Activated T-cell treated with anti-CD3 and anti-CD28 coated beads, Interleukin-2, amount 50 U/mL, for 24 hours (primary cell): ENCODE data around the gene GIMAP4.
"Not testable (repeated sequence)": the region's sequence is repeated elsewhere in the genome, so short reads cannot be mapped to it uniquely, and the experiment has no call there.

Experiments
- DNase-seq: peaks from one replicate; pipeline ENCODE4 v3.0.0-alpha.2; 2020
- H3K27ac Mint-ChIP-seq: 2 replicates; pipeline ENCODE4 v1.8.0; 2020; ENCODE audit warnings: mild to moderate bottlenecking, mixed read lengths
- H3K27me3 Mint-ChIP-seq: 2 replicates; pipeline ENCODE4 v1.8.0; 2020; ENCODE audit warnings: mixed read lengths
- H3K36me3 Mint-ChIP-seq: 2 replicates; pipeline ENCODE4 v1.8.0; 2020; ENCODE audit warnings: low read depth, mixed read lengths
- H3K4me1 Mint-ChIP-seq: 2 replicates; pipeline ENCODE4 v1.8.0; 2020; ENCODE audit warnings: low read depth, mixed read lengths
- H3K4me3 Mint-ChIP-seq: 2 replicates; pipeline ENCODE4 v1.8.0; 2020; ENCODE audit warnings: mild to moderate bottlenecking, moderate library complexity, mixed read lengths
- H3K9me3 Mint-ChIP-seq: 2 replicates; pipeline ENCODE4 v1.8.0; 2020; ENCODE audit warnings: mixed read lengths

GIMAP4 gene

DNA sequence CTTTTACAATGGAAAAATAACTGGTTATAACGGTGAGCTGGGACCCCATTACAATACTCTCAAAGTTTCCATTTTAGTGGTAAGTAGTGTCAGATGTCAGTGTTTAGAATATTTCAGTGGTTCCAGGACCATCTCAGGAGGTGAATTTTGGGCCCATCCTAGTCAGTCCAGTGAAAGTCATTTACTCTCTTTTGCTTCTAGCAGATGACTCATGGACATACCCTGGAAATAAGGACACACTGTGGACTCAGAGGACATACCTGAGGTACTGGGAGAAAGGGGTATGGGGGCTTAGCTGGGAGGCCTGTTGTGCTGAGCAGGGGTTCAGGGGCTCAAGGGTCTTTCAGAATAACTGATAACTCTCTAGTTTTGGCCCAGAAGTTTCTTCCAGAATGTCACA, 618 bp upstream of the GIMAP4 start:
- no peaks in the 10 kb centered on the region for H3K27me3 Mint-ChIP-seq
- peak overlapping the region; percentile 84 for H3K4me3 Mint-ChIP-seq
- H3K9me3 Mint-ChIP-seq, result peaks cover 16% of the 10 kb centered on the region
- H3K4me1 Mint-ChIP-seq, result peaks cover 85% of the 10 kb centered on the region
- H3K27ac Mint-ChIP-seq, result peak overlapping the region; percentile 94
- H3K36me3 Mint-ChIP-seq, result peaks cover 42% of the 10 kb centered on the region
- no peak for DNase-seq

DNA sequence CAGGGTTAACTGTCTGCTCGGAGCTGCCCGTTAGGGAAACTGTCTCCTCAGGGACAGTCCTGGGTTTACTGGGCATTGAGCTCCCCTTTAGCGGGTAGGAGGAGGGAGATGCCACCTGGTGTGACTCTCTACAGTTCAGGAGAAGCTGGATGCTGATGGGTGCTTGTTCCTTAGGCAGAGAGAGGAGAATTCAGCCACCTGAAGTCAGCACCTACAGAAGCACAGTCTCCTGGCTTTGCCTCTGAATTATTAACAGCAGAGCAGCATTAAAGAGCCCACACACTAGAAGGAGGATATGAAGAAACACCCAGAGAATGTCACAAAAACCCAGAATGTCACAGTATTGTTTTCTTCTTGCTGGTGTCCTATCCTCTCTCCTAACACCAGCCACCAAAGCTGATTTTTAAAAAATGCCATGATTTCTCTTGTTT, 696 bp downstream of the GIMAP4 start:
- Mint-ChIP-seq H3K9me3 (peaks cover 22% of the 10 kb centered on the region), H3K4me3 (peak overlapping the region; percentile 84), H3K27ac (peak overlapping the region; percentile 94), H3K4me1 (peaks cover 74% of the 10 kb centered on the region), H3K36me3 (peaks cover 51% of the 10 kb centered on the region), H3K27me3 (no peaks in the 10 kb centered on the region)
- peak; percentile 59 for DNase-seq

DNA sequence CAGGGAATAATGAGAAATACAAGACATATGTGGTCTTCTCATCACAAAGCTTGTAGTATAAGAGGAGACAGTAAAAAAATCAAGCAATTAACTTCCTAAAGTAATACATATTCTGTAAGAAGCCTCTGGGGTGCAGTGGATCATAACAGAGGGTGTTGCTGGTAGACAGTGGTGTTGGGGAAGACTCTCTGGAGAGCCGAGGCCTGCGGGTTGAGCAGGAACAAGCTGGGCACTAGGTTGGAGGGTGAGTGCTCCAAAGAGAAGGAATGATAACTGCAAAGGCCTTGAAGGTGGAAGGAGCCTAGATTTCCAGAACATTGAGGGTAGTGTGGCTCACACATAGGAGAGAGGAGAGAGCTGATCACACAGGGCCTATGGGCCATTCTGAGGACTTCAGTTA, 1.5 kb downstream of the GIMAP4 start:
- Mint-ChIP-seq H3K27me3 (no peaks in the 10 kb centered on the region), H3K4me1 (peaks cover 65% of the 10 kb centered on the region), H3K4me3 (peak overlapping the region; percentile 84), H3K36me3 (peaks cover 59% of the 10 kb centered on the region), H3K9me3 (peaks cover 28% of the 10 kb centered on the region), H3K27ac (peak overlapping the region; percentile 94)
- DNase-seq, result peak; percentile 63

DNA sequence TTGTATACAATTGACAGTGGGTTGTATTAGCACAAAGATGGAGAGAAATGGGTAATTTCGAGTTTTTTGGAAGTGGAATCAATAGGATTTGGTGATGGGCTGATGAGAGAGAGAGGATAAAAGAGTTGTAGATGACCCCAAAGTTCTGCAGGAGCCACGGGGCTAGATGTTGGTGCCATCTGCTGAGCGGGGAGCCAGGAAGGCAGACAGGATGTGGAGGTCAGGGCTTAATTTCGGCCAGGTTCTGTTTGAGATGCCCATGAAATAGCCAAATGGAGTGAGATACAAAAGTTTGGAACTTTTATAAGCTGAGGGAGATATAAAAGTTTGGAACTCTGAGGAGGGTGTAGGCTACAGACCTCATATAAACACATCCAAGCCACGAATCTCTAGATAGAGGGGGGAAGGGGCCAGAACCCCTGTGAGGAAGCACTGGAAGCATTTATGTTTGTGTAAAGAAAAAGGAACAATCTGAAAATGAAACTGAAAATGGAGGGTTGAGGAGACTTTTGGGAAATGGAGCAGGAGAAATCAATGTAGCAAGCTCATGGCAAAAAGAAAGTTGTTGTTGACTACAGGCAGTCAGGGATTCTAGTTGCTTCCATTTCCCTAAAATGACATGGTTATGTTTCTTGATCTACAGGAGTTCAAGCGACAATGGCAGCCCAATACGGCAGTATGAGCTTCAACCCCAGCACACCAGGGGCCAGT, 2.2 kb downstream of the GIMAP4 start:
- no peak for DNase-seq
- peaks cover 31% of the 10 kb centered on the region for H3K9me3 Mint-ChIP-seq
- no peaks in the 10 kb centered on the region for H3K27me3 Mint-ChIP-seq
- H3K4me3 Mint-ChIP-seq, result peak overlapping the region; percentile 84
- H3K4me1 Mint-ChIP-seq, result peaks cover 59% of the 10 kb centered on the region
- H3K27ac Mint-ChIP-seq, result peak overlapping the region; percentile 94
- H3K36me3 Mint-ChIP-seq, result peaks cover 64% of the 10 kb centered on the region

- no peaks in the 10 kb centered on the region for H3K27me3 Mint-ChIP-seq
- H3K27ac Mint-ChIP-seq, result peak overlapping the region; percentile 94
- H3K9me3 Mint-ChIP-seq, result peaks cover 33% of the 10 kb centered on the region
- peaks cover 49% of the 10 kb centered on the region for H3K4me1 Mint-ChIP-seq
- no peak for DNase-seq
- peaks cover 78% of the 10 kb centered on the region for H3K36me3 Mint-ChIP-seq
- no peak overlapping the region for H3K4me3 Mint-ChIP-seq
These were observed 3.6 kb downstream of the GIMAP4 start for GRCh38 chr7:150570556-150571465.

GRCh38 chr7:150572496-150572895, 5.3 kb downstream of the GIMAP4 start:
- Mint-ChIP-seq H3K4me1 (peaks cover 46% of the 10 kb centered on the region), H3K9me3 (peaks cover 45% of the 10 kb centered on the region), H3K27ac (no peak overlapping the region), H3K27me3 (no peaks in the 10 kb centered on the region), H3K36me3 (peaks cover 91% of the 10 kb centered on the region), H3K4me3 (no peak overlapping the region)
- no peak for DNase-seq

DNA sequence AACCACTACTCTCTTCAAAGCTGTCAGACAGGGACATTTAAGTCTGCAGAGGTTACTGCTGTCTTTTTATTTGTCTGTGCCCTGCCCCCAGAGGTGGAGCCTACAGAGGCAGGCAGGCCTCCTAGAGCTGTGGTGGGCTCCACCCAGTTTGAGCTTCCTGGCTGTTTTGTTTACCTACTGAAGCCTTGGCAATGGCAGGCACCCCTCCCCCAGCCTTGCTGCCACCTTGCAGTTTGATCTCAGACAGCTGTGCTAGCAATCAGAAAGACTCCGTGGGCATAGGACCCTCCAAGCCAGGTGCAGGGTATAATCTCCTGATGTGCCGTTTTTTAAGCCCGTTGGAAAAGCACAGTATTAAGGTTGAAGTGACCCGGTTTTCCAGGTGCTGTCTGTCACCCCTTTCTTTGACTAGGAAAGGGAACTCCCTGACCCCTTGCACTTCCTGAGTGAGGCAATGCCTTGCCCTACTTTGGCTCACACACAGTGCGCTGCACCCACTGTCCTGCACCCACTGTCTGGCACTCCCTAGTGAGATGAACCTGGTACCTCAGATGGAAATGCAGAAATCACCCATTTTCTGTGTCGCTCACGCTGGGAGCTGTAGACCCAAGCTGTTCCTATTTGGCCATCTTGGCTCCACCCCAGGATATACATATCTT, 12.9 kb downstream of the GIMAP4 start:
- H3K4me3 Mint-ChIP-seq, H3K27me3 Mint-ChIP-seq, DNase-seq: not testable (repeated sequence)
- peaks cover 53% of the 10 kb centered on the region for H3K4me1 Mint-ChIP-seq
- H3K27ac Mint-ChIP-seq, result peak overlapping the region; percentile 67
- peaks cover 67% of the 10 kb centered on the region for H3K36me3 Mint-ChIP-seq
- peaks cover 71% of the 10 kb centered on the region for H3K9me3 Mint-ChIP-seq

- no peaks in the 10 kb centered on the region for H3K27me3 Mint-ChIP-seq
- peaks cover 60% of the 10 kb centered on the region for H3K36me3 Mint-ChIP-seq
- H3K9me3 Mint-ChIP-seq, result peaks cover 69% of the 10 kb centered on the region
- H3K4me3 Mint-ChIP-seq, result no peak overlapping the region
- peaks cover 59% of the 10 kb centered on the region for H3K4me1 Mint-ChIP-seq
- peak overlapping the region; percentile 67 for H3K27ac Mint-ChIP-seq
- DNase-seq, result no peak
These were observed 13.6 kb downstream of the GIMAP4 start for GRCh38 chr7:150580638-150581394.

- no peak for DNase-seq
- Mint-ChIP-seq H3K36me3 (peaks cover 23% of the 10 kb centered on the region), H3K9me3 (peaks cover 43% of the 10 kb centered on the region), H3K27me3 (no peaks in the 10 kb centered on the region), H3K27ac (peak overlapping the region; percentile 72), H3K4me1 (peaks cover 53% of the 10 kb centered on the region), H3K4me3 (no peak overlapping the region)
These were observed 18.0 kb downstream of the GIMAP4 start for GRCh38 chr7:150585199-150585598.

DNA sequence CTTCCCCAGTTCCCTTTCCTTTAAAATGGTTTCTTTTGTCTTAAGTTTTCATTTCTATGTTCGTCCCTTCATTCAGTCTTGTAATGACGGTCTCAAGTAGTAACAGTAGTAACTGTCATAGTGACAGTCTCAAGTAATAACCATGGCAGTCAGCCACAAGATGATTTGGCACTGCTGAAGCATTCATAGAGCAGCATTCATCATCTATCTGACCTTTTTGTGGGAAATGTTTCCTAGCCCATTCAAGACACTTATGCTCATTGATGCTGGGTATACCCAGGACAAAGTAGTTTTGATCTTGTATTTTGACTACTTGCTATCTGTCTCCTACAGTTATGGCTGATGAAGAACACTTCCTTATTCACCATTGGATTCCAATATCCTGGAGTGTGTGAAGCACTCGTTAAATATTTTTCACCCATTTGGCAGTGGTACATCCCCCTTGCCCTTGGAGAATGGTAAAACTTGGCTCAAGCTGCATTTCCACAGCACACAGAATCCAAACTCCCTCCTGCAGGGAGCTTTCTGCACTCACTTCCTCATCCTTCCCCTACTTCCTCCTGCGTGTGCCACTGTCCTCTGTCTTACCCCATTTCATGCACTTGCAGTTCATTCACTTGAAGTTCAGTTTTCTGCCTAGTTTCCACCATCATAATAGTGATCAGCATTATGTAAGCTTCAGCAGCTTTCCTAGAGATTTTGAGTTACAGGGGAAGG, 19.0 kb downstream of the GIMAP4 start:
- peak overlapping the region; percentile 72 for H3K27ac Mint-ChIP-seq
- peaks cover 19% of the 10 kb centered on the region for H3K36me3 Mint-ChIP-seq
- H3K9me3 Mint-ChIP-seq, result peaks cover 40% of the 10 kb centered on the region
- H3K27me3 Mint-ChIP-seq, result no peaks in the 10 kb centered on the region
- no peak for DNase-seq
- H3K4me1 Mint-ChIP-seq, result peaks cover 53% of the 10 kb centered on the region
- H3K4me3 Mint-ChIP-seq, result peak overlapping the region; percentile 4

GRCh38 chr7:150586785-150587152, 19.6 kb downstream of the GIMAP4 start:
- Mint-ChIP-seq H3K36me3 (peaks cover 18% of the 10 kb centered on the region), H3K27me3 (no peaks in the 10 kb centered on the region), H3K4me3 (peak overlapping the region; percentile 26), H3K27ac (peak overlapping the region; percentile 72), H3K4me1 (peaks cover 53% of the 10 kb centered on the region), H3K9me3 (peaks cover 37% of the 10 kb centered on the region)
- DNase-seq, result no peak

GRCh38 chr7:150587551-150587950, 20.4 kb downstream of the GIMAP4 start:
- H3K27ac Mint-ChIP-seq, result no peak overlapping the region
- H3K36me3 Mint-ChIP-seq, result peaks cover 19% of the 10 kb centered on the region
- H3K27me3 Mint-ChIP-seq, result no peaks in the 10 kb centered on the region
- peaks cover 53% of the 10 kb centered on the region for H3K4me1 Mint-ChIP-seq
- DNase-seq, result no peak
- H3K4me3 Mint-ChIP-seq, result no peak overlapping the region
- H3K9me3 Mint-ChIP-seq, result peaks cover 36% of the 10 kb centered on the region

DNA sequence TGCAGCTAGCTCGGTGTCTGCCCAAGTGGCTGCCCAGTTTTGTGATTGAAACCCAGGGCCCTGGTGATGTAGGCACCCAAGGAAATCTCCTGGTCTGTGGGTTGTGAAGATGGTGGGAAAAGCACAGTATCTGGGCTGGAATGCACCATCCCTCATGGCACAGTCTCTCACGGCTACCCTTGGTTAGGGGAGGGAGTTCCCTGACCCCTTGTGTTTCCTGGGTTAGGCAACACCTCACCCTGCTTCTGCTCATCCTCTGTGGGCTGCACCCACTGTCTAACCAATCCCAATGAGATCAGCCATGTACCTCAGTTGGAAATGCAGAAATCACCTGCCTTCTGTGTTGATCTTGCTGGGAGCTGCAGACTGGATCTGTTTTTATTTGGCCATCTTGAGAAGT, 27.6 kb downstream of the GIMAP4 start:
- Mint-ChIP-seq H3K27me3 (no peaks in the 10 kb centered on the region), H3K27ac (no peak overlapping the region), H3K9me3 (peaks cover 38% of the 10 kb centered on the region), H3K4me3 (no peak overlapping the region), H3K36me3 (peaks cover 34% of the 10 kb centered on the region), H3K4me1 (peaks cover 57% of the 10 kb centered on the region)
- DNase-seq, result no peak
